ENCODE results near the gene LBR. TPM values are rescaled to one million over a fixed set of nuclear protein-coding genes. Genes with fewer than 3 reads are reported as not detected.

Gene LBR
- total RNA-seq, 2 donors from 2014 or later: 39.1 to 51.7 TPM

DNA sequence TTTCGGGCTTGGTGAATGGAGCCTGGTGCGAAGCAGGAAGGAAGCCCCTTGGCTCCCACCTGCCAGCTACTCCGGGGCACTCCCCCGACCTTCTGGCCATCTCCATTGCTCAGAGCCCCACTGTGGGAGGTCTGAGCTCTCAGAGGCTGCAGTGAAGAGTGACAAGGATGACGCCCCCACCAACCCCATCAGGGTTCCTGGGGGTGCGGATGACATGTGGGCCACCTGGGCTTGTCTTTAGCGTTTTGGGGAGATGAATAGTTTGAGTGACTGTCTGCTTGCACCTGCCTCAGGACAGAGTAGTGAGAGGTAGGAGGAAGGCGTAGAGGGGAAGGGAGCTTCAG is 43.2 kb upstream of the LBR start:
- Histone ChIP-seq H3K4me3 (no peak overlapping the region), H3K27ac (no peak overlapping the region), H3K27me3 (replicated peaks; ENCODE audit: insufficient read depth) (no peaks in the 10 kb centered on the region), H3K4me1 (ENCODE audit: control insufficient read depth in 1 of 2, low read depth in 2 of 2) (peaks cover 0 to 6% of the 10 kb centered on the region in 2 donors), H3K9me3 (no peaks in the 10 kb centered on the region), H3K36me3 (no peaks in the 10 kb centered on the region)
- DNase-seq (ENCODE audit: low spot score) (no peak), ATAC-seq (ENCODE audit: insufficient number of reproducible peaks, low FRiP score, low read depth) (no peak)
- TF ChIP-seq CTCF (IDR thresholded peaks at IDR 0.05): no peak

DNA sequence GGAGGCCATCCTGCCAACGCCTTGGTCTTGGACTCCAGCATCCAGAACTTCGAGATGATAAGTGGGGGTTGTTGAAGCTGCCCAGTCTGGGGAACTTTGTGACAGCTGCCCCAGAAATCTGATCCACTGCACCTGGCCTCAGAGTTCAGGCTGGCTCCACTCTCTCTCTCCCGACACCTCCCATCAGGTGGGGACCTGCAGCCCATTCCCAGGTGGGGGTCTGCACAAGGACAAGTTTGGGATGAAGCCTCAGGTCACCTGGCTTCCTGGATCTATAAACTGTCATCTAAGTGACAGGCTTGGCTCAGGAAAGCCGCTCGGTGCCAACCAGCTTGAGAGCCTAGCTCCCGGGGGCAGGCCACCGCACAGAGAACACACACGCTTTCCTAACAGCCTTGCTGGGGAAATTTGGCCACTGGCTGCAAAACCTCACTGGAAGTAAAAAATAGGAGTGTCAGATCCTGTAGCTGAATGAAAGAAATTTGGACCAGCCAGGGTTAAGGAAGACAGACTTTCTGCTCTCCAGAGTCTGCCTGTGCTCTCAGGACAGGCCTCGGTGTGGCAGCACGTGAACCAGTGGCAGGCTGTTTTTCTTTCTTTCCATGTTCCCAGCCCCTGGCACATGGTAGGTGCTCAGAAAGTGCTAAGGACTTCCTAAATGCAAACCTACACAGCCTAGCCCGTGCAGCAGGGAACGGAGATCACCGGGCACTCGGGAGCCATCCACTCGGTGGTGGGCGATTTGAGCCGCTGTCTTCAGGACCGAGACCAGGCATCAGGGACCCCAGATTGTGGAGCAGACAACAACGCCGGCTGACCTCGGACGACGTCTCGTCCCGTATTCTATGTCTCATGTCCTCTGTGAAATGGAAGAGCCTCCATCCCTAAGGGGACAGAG is 42.6 kb upstream of the LBR start:
- Histone ChIP-seq H3K27me3 (replicated peaks; ENCODE audit: insufficient read depth) (no peaks in the 10 kb centered on the region), H3K4me1 (ENCODE audit: control insufficient read depth in 1 of 2, low read depth in 2 of 2) (peaks cover 0 to 5% of the 10 kb centered on the region in 2 donors), H3K9me3 (no peaks in the 10 kb centered on the region), H3K27ac (no peak overlapping the region), H3K36me3 (no peaks in the 10 kb centered on the region), H3K4me3 (no peak overlapping the region)
- DNase-seq (ENCODE audit: low spot score) (no peak), ATAC-seq (ENCODE audit: insufficient number of reproducible peaks, low FRiP score, low read depth) (no peak)
- TF ChIP-seq CTCF (IDR thresholded peaks at IDR 0.05): no peak

GRCh38 chr1:225469051-225469450 is 41.2 kb upstream of the LBR start:
- no peak overlapping the region for H3K4me3 ChIP-seq
- no peak for ATAC-seq (ENCODE audit: insufficient number of reproducible peaks, low FRiP score, low read depth)
- no peak overlapping the region for H3K27ac ChIP-seq
- no peaks in the 10 kb centered on the region for H3K27me3 ChIP-seq (replicated peaks; ENCODE audit: insufficient read depth)
- no peak for TF ChIP-seq CTCF (IDR thresholded peaks at IDR 0.05)
- no peaks in the 10 kb centered on the region for H3K9me3 ChIP-seq
- no peaks in the 10 kb centered on the region for H3K36me3 ChIP-seq
- no peak for DNase-seq (ENCODE audit: low spot score)
- H3K4me1 ChIP-seq (ENCODE audit: control insufficient read depth in 1 of 2, low read depth in 2 of 2): no peaks in the 10 kb centered on the region

GRCh38 chr1:225468270-225469020 is 40.6 kb upstream of the LBR start:
- H3K9me3 ChIP-seq: no peaks in the 10 kb centered on the region
- no peak for TF ChIP-seq CTCF (IDR thresholded peaks at IDR 0.05)
- H3K27me3 ChIP-seq (replicated peaks; ENCODE audit: insufficient read depth): no peaks in the 10 kb centered on the region
- H3K27ac ChIP-seq: no peak overlapping the region
- no peaks in the 10 kb centered on the region for H3K4me1 ChIP-seq (ENCODE audit: control insufficient read depth in 1 of 2, low read depth in 2 of 2)
- ATAC-seq (ENCODE audit: insufficient number of reproducible peaks, low FRiP score, low read depth): no peak
- H3K36me3 ChIP-seq: no peaks in the 10 kb centered on the region
- H3K4me3 ChIP-seq: peak overlapping the region; percentile 62
- DNase-seq (ENCODE audit: low spot score): no peak

Measured in thoracic aorta (tissue), 2 donors.